CD4-positive, alpha-beta T cell (primary cell): Measurements from ENCODE around the gene SNAP23. TPM values are rescaled to one million over a fixed set of nuclear protein-coding genes. Genes with fewer than 3 reads are reported as not detected.

ENCODE experiments used
- ATAC-seq: fragments of 200-7000 bp; cut with Tn5 transposase; one replicate; pipeline ENCODE4 v1.10.0; 2022; ENCODE audit warnings: mild to moderate bottlenecking; ENCODE audit not compliant: poor library complexity
- CTCF ChIA-PET: fragments of 350-600 bp; sonication (Branson Sonifier 250); formaldehyde crosslinking; loops from one replicate; lab custom pipeline; 2021; ENCODE audit warnings: antibody characterized with exemption, inconsistent platforms; lab: Charles Lee
- POLR2A ChIA-PET: fragments of 350-600 bp; sonication (Branson Sonifier 250); formaldehyde crosslinking; loops from one replicate; lab custom pipeline; 2021; ENCODE audit warnings: antibody characterized with exemption, inconsistent platforms; lab: Charles Lee
- DNase-seq, 14 experiments: peaks; one replicate each; pipeline ENCODE4 v3.0.0-alpha.2; 2013 to 2020; ENCODE audit warnings: mixed read lengths in 2 of 14
- H3K27ac ChIP-seq, 2 donors: one replicate each; pipeline versions ENCODE4 v1.5.1 to v1.7.0; 2013; ENCODE audit warnings: low read length in 2 of 2, low read depth in 1 of 2, mild to moderate bottlenecking in 1 of 2
- H3K27me3 ChIP-seq, 2 experiments: 1 replicate in 1 of 2; 2 replicates in 1 of 2; pipeline versions ENCODE4 v1.6.1 to v1.7.0; 2013; ENCODE audit warnings: low read length in 2 of 2, control low read depth in 1 of 2, mild to moderate bottlenecking in 1 of 2, moderate library complexity in 1 of 2; ENCODE audit not compliant: insufficient read depth in 2 of 2, control insufficient read depth in 1 of 2
- H3K36me3 ChIP-seq: one replicate; pipeline ENCODE4 v1.6.1; 2013; ENCODE audit warnings: low read length, control low read depth; ENCODE audit not compliant: insufficient read depth
- H3K4me1 ChIP-seq: one replicate; pipeline ENCODE4 v1.6.1; 2013; ENCODE audit warnings: low read length, control low read depth; ENCODE audit not compliant: insufficient read depth
- H3K4me3 ChIP-seq: one replicate; pipeline ENCODE4 v1.5.1; 2013; ENCODE audit warnings: mild to moderate bottlenecking, low read length, moderate library complexity
- H3K9me3 ChIP-seq, 2 experiments: 1 replicate in 1 of 2; 2 replicates in 1 of 2; pipeline versions ENCODE4 v1.6.1 to v1.7.0; 2013; ENCODE audit warnings: low read length in 2 of 2, mild to moderate bottlenecking in 2 of 2, control low read depth in 1 of 2, moderate library complexity in 1 of 2; ENCODE audit not compliant: control insufficient read depth in 1 of 2, insufficient read depth in 1 of 2
- H3K27ac Mint-ChIP-seq: one replicate; pipeline ENCODE4 v1.8.0; 2020; ENCODE audit warnings: mixed read lengths
- H3K27me3 Mint-ChIP-seq: one replicate; pipeline ENCODE4 v1.8.0; 2021; ENCODE audit warnings: mixed read lengths
- H3K36me3 Mint-ChIP-seq: one replicate; pipeline ENCODE4 v1.8.0; 2021; ENCODE audit warnings: low read depth, mixed read lengths
- H3K4me1 Mint-ChIP-seq: one replicate; pipeline ENCODE4 v1.8.0; 2021; ENCODE audit warnings: low read depth, mixed read lengths
- H3K4me3 Mint-ChIP-seq: one replicate; pipeline ENCODE4 v1.8.0; 2020; ENCODE audit warnings: mild to moderate bottlenecking, mixed read lengths
- H3K9me3 Mint-ChIP-seq: one replicate; pipeline ENCODE4 v1.8.0; 2020; ENCODE audit warnings: mixed read lengths
- CTCF ChIP-seq: fragments of 200-600 bp; IDR thresholded peaks from one replicate; pipeline ENCODE4 v1.8.0; 2022; ENCODE audit warnings: antibody characterized with exemption, mild to moderate bottlenecking
- intact Hi-C, 2 experiments: fragments of 100-400 bp; cut with DNase I in 1 of 2; cut with micrococcal nuclease in 1 of 2; formaldehyde crosslinking; loops; one replicate each; pipeline versions ENCODE4 v1.15.1 to v1.9.0; 2023 to 2025; cut with DNase I, micrococcal nuclease
- total RNA-seq, 174 experiments: library from RNA in 2 of 174; stranded (reverse) in 2 of 174; gene quantifications; one replicate each; pipeline ENCODE4 v1.2.3 and lab custom pipeline; 2021 to 2026

The SNAP23 gene
- total RNA-seq, 2 experiments from 2014 or later = 37.4 to 40.1 TPM

- Histone ChIP-seq H3K27me3 (no peaks in the 10 kb centered on the region), H3K4me1 (peaks cover 29% of the 10 kb centered on the region), H3K9me3 (no peaks in the 10 kb centered on the region), H3K4me3 (no peak overlapping the region), H3K27ac (no peak overlapping the region), H3K36me3 (no peaks in the 10 kb centered on the region)
- peak overlapping the region; percentile 94 for H3K4me3 Mint-ChIP-seq
- DNase-seq (no peak), ATAC-seq (no peak)
- H3K4me1 Mint-ChIP-seq = peaks cover 39% of the 10 kb centered on the region
- H3K27ac Mint-ChIP-seq = peak overlapping the region; percentile 76
- H3K9me3 Mint-ChIP-seq = no peaks in the 10 kb centered on the region
- intact Hi-C loops = loop anchor here (5.0 kb wide), 3 partner anchors 76 to 531 kb away; partner anchors contain the start of genes CDAN1 (in 1 of the 2) and UBR1 (in 1 of the 2)
- TF ChIP-seq CTCF = no peak
- H3K36me3 Mint-ChIP-seq = no peaks in the 10 kb centered on the region
- POLR2A ChIA-PET = no interaction called here
- CTCF ChIA-PET = no interaction called here
- H3K27me3 Mint-ChIP-seq = peaks cover 16% of the 10 kb centered on the region
Observed at GRCh38 chr15:42576776-42577175, 81.3 kb downstream of the SNAP23 start.

DNA sequence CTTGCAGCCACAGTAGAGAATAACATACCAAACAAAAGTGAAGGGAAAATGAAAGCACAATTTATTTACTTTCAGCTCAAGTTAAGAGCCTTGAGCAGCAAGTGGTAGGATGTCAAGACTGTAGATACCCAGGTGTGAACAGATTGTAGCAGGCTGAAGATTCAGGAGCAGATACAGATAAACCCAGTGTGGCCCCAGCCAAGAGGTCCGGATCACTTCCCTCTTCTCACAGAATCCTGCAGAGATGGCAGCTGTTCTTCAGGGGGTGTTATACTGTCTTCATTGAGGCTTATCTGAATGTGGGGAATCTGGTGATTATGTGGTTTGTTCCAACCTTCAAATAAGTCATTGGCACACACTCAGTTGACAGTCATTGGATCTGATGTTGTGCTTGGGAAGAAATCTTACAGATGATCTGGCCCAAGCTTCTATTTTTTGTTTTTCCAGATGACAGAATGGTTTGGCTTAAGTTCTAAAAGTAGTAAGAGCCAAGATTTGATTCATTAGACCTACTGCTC lies 82.1 kb downstream of the SNAP23 start:
- Mint-ChIP-seq H3K4me1 (peaks cover 47% of the 10 kb centered on the region), H3K9me3 (no peaks in the 10 kb centered on the region), H3K27me3 (peaks cover 16% of the 10 kb centered on the region), H3K4me3 (peak overlapping the region; percentile 50), H3K27ac (no peak overlapping the region), H3K36me3 (no peaks in the 10 kb centered on the region)
- intact Hi-C loops = loop anchor here (5.0 kb wide), 3 partner anchors 75 to 530 kb away; partner anchors contain the start of genes CDAN1 (in 1 of the 2) and UBR1 (in 1 of the 2)
- no peaks in the 10 kb centered on the region for H3K9me3 ChIP-seq
- no peak overlapping the region for H3K4me3 ChIP-seq
- H3K36me3 ChIP-seq = no peaks in the 10 kb centered on the region
- DNase-seq (peak in 1 of 14 experiments; percentile 5), ATAC-seq (no peak)
- POLR2A ChIA-PET = no interaction called here
- no peaks in the 10 kb centered on the region for H3K27me3 ChIP-seq
- H3K4me1 ChIP-seq = peaks cover 32% of the 10 kb centered on the region
- H3K27ac ChIP-seq = no peak overlapping the region
- CTCF ChIA-PET = no interaction called here
- TF ChIP-seq CTCF = no peak

DNA sequence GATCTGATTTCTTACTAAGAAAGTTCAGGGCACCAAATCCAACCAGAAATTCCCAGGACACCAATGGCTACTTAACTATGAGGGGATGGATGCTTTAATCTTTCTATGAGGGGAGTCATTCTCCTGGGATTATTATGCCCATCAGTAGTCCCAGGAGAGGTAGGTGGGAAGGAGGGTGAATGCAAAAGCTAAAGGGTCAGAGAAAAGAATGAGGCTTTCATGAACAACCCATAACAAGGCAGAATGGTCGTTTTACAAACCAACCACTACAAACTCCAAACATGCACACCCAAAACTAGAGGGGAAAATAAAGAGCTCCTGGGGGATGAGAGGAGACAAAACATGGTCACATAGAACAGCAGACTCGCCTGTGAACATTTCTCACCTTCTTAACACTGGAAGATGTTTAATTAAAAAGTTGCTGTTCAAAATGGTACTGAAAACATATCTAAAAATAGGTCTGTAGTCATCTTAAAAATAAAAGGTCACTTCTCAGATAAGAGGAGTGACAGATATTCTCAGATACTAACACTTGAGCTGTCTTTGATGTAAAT lies 83.6 kb downstream of the SNAP23 start:
- no peak overlapping the region for H3K27ac ChIP-seq
- H3K4me1 ChIP-seq = peaks cover 32% of the 10 kb centered on the region
- H3K27me3 Mint-ChIP-seq = peaks cover 16% of the 10 kb centered on the region
- POLR2A ChIA-PET = no interaction called here
- no peak overlapping the region for H3K4me3 ChIP-seq
- peak overlapping the region; percentile 34 for H3K4me3 Mint-ChIP-seq
- no peak overlapping the region for H3K27ac Mint-ChIP-seq
- CTCF ChIA-PET = interaction anchor here (1.1 kb wide), 1 partner anchor 79 kb away, joined by 3 read pairs; no protein-coding TSS in a partner anchor
- H3K9me3 Mint-ChIP-seq = no peaks in the 10 kb centered on the region
- H3K36me3 Mint-ChIP-seq = no peaks in the 10 kb centered on the region
- no peaks in the 10 kb centered on the region for H3K27me3 ChIP-seq
- H3K36me3 ChIP-seq = no peaks in the 10 kb centered on the region
- H3K4me1 Mint-ChIP-seq = peaks cover 50% of the 10 kb centered on the region
- intact Hi-C loops = loop anchor here (5.0 kb wide), 3 partner anchors 73 to 528 kb away; partner anchors contain the start of genes CDAN1 (in 1 of the 2) and UBR1 (in 1 of the 2)
- H3K9me3 ChIP-seq = no peaks in the 10 kb centered on the region
- TF ChIP-seq CTCF = no peak
- DNase-seq (no peak), ATAC-seq (no peak)
